Neural progenitor cell (in vitro differentiated cells): ENCODE results near the gene SLC39A2. TPM values are rescaled to one million over a fixed set of nuclear protein-coding genes. Genes with fewer than 3 reads are reported as not detected.

ENCODE experiments used
- DNase-seq: peaks from one replicate; pipeline ENCODE4 v3.0.0-alpha.2; 2016; ENCODE audit warnings: low spot score
- H2AFZ ChIP-seq: fragments of 200-600 bp; sonication (generic); replicated peaks from 2 replicates; pipeline ENCODE4 v1.6.1; 2016; ENCODE audit warnings: antibody characterized with exemption
- H3F3A ChIP-seq: fragments of 200-600 bp; sonication (generic); 2 replicates; pipeline ENCODE4 v1.6.1; 2016; ENCODE audit warnings: antibody characterized with exemption, low read depth
- H3K27ac ChIP-seq: fragments of 200-600 bp; sonication (generic); 2 replicates; pipeline ENCODE4 v1.5.1; 2016; ENCODE audit warnings: mild to moderate bottlenecking
- H3K27me3 ChIP-seq: fragments of 200-600 bp; sonication (generic); 2 replicates; pipeline ENCODE4 v1.6.1; 2016; ENCODE audit warnings: mild to moderate bottlenecking, moderate library complexity
- H3K36me3 ChIP-seq: fragments of 200-600 bp; sonication (generic); 2 replicates; pipeline ENCODE4 v1.5.1; 2016
- H3K4me1 ChIP-seq: fragments of 200-600 bp; sonication (generic); 2 replicates; pipeline ENCODE4 v1.6.1; 2016; ENCODE audit warnings: mixed run types
- H3K4me2 ChIP-seq: fragments of 200-600 bp; sonication (generic); 2 replicates; pipeline ENCODE4 v1.6.1; 2016
- H3K4me3 ChIP-seq: fragments of 200-600 bp; sonication (generic); 2 replicates; pipeline ENCODE4 v1.5.1; 2016
- H3K79me2 ChIP-seq: fragments of 200-600 bp; sonication (generic); 2 replicates; pipeline ENCODE4 v1.6.1; 2016; ENCODE audit warnings: low read depth
- H3K9ac ChIP-seq: fragments of 200-600 bp; sonication (generic); 2 replicates; pipeline ENCODE4 v1.6.1; 2016
- H3K9me3 ChIP-seq: fragments of 200-600 bp; sonication (generic); 2 replicates; pipeline ENCODE4 v1.5.1; 2016; ENCODE audit warnings: low read depth
- H4K20me1 ChIP-seq: fragments of 200-600 bp; sonication (generic); 2 replicates; pipeline ENCODE4 v1.6.1; 2016; ENCODE audit warnings: low read depth
- H3K27ac Mint-ChIP-seq: 3 replicates; pipeline ENCODE4 v1.8.0; 2021; ENCODE audit warnings: mixed read lengths
- H3K27me3 Mint-ChIP-seq: 2 replicates; pipeline ENCODE4 v1.8.0; 2022; ENCODE audit warnings: low read depth, mild to moderate bottlenecking, inconsistent platforms, moderate library complexity, mixed read lengths; ENCODE audit not compliant: insufficient read depth
- H3K36me3 Mint-ChIP-seq: 3 replicates; pipeline ENCODE4 v1.8.0; 2021; ENCODE audit warnings: mixed read lengths
- H3K4me1 Mint-ChIP-seq: 3 replicates; pipeline ENCODE4 v1.8.0; 2021; ENCODE audit warnings: mixed read lengths
- H3K4me3 Mint-ChIP-seq: 3 replicates; pipeline ENCODE4 v1.8.0; 2021; ENCODE audit warnings: mild to moderate bottlenecking, moderate library complexity, mixed read lengths
- H3K9me3 Mint-ChIP-seq: 3 replicates; pipeline ENCODE4 v1.8.0; 2020; ENCODE audit warnings: mixed read lengths
- EZH2 ChIP-seq: fragments of 200-600 bp; sonication (generic); IDR thresholded peaks from 2 replicates; pipeline ENCODE4 v1.6.1; 2017; ENCODE audit warnings: antibody characterized with exemption, mild to moderate bottlenecking, moderate library complexity
- EZH2phosphoT487 ChIP-seq: fragments of 200-600 bp; sonication (generic); IDR thresholded peaks from 2 replicates; pipeline ENCODE4 v1.6.1; 2017; ENCODE audit warnings: antibody characterized with exemption
- total RNA-seq: library from RNA; depleted of rRNA; stranded (reverse); fragments of >200 nt; gene quantifications from 2 replicates; pipeline ENCODE4 v1.2.3, GENCODE V29; 2015; ENCODE audit warnings: low replicate concordance
- TF ChIP-seq, protein P1 (sequence below): fragments of 200-600 bp; sonication (generic); IDR thresholded peaks from 2 replicates; pipeline ENCODE4 v1.5.1; 2017; ENCODE audit warnings: antibody characterized with exemption, mild to moderate bottlenecking

SLC39A2 gene
- total RNA-seq, 1 donor from 2014 or later, result not detected

DNA sequence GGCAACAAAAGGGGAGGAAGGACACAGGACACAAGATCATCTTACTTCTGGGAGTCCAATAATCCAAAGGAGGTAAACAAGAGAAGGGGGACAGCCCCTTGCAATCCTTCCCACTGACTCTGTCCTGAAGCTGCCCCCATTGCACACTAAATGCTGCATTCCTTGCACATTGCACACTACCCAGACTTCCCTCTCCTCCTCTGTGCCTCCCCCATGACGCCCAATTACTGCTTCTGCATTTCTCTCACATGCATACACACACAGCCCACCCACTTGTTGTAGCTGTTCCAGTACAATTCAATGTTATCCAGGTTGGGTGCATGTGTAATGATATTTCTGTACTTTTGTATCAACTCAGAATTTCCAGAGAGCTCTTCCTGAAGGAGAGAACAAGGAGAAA, 20.3 kb downstream of the SLC39A2 start:
- Histone ChIP-seq H3K4me3 (no peak overlapping the region), H3K79me2 (no peaks in the 10 kb centered on the region), H3K4me2 (no peak overlapping the region), H3K9me3 (no peaks in the 10 kb centered on the region), H3K9ac (no peak overlapping the region), H3K4me1 (no peaks in the 10 kb centered on the region), H3K27ac (no peak overlapping the region), H3F3A (no peaks in the 10 kb centered on the region), H3K27me3 (peaks cover 42% of the 10 kb centered on the region), H4K20me1 (no peaks in the 10 kb centered on the region), H3K36me3 (no peaks in the 10 kb centered on the region), H2AFZ (no peak overlapping the region)
- no peak for DNase-seq
- TF ChIP-seq EZH2 (no peak), EZH2phosphoT487 (no peak)
- TF ChIP-seq, protein P1, sequence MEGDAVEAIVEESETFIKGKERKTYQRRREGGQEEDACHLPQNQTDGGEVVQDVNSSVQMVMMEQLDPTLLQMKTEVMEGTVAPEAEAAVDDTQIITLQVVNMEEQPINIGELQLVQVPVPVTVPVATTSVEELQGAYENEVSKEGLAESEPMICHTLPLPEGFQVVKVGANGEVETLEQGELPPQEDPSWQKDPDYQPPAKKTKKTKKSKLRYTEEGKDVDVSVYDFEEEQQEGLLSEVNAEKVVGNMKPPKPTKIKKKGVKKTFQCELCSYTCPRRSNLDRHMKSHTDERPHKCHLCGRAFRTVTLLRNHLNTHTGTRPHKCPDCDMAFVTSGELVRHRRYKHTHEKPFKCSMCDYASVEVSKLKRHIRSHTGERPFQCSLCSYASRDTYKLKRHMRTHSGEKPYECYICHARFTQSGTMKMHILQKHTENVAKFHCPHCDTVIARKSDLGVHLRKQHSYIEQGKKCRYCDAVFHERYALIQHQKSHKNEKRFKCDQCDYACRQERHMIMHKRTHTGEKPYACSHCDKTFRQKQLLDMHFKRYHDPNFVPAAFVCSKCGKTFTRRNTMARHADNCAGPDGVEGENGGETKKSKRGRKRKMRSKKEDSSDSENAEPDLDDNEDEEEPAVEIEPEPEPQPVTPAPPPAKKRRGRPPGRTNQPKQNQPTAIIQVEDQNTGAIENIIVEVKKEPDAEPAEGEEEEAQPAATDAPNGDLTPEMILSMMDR, result no peak
- Mint-ChIP-seq H3K4me3 (no peak overlapping the region), H3K36me3 (peaks cover 7% of the 10 kb centered on the region), H3K4me1 (peaks cover 24% of the 10 kb centered on the region), H3K9me3 (peaks cover 2% of the 10 kb centered on the region), H3K27ac (no peak overlapping the region), H3K27me3 (peaks cover 15% of the 10 kb centered on the region)

DNA sequence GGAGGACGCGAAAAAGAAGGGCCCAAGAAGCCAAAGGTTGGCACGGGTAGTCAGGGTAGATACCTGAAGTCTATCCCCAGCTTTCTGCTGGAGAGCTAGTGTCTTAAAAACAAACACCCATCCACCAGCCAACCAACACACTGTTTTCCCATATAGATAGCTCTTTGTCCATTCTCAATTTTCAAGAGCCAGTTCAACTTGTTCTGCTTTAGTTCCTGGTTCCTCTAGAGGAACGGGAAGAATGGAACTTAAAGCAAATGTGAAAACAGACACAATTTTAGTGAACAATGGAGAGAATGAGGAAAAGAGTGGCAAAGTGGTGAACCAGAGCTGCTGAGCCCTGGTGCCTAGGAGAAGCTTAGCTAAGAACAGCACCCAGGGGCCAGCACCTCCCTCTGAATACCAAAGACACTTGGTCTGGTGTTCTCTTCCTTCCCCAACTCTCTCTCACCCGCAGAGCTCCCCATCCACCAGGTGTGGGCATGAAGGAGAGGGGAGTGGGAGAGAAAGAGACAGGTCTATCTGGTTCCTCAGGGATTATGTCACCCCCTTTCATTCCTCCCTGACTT, 22.0 kb downstream of the SLC39A2 start:
- Mint-ChIP-seq H3K36me3 (peaks cover 7% of the 10 kb centered on the region), H3K27me3 (peaks cover 13% of the 10 kb centered on the region), H3K4me3 (no peak overlapping the region), H3K27ac (no peak overlapping the region), H3K9me3 (peaks cover 2% of the 10 kb centered on the region), H3K4me1 (peaks cover 11% of the 10 kb centered on the region)
- H2AFZ ChIP-seq, result no peak overlapping the region
- no peaks in the 10 kb centered on the region for H3K9me3 ChIP-seq
- no peak overlapping the region for H3K27ac ChIP-seq
- H3K4me3 ChIP-seq, result no peak overlapping the region
- H4K20me1 ChIP-seq, result no peaks in the 10 kb centered on the region
- no peak for DNase-seq
- H3K9ac ChIP-seq, result no peak overlapping the region
- H3K27me3 ChIP-seq, result peaks cover 59% of the 10 kb centered on the region
- peaks cover 2% of the 10 kb centered on the region for H3K4me1 ChIP-seq
- no peaks in the 10 kb centered on the region for H3K36me3 ChIP-seq
- no peaks in the 10 kb centered on the region for H3K79me2 ChIP-seq
- TF ChIP-seq EZH2phosphoT487 (no peak), EZH2 (no peak)
- TF ChIP-seq, protein P1, result no peak
- H3K4me2 ChIP-seq, result no peak overlapping the region
- H3F3A ChIP-seq, result no peaks in the 10 kb centered on the region

DNA sequence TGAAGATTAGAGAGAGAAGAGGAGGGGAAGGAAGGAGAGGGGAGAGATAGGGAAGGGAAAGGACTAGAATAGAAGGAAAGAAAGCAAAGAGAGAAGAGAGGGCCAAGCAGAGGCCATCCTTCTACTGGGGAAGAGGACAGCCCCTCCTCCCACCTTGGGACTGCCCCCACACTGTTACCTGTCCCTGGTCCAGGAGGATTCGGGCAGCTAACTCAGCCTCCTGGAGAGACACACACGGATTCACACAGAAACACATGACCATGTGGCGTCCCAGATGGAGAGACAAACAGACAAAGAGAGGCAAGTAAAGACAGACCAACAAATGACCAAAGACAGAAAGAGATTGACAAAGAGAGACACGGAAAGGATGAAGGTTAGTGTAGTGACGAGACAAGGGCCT, 23.6 kb downstream of the SLC39A2 start:
- no peak overlapping the region for H3K9ac ChIP-seq
- no peaks in the 10 kb centered on the region for H3F3A ChIP-seq
- peaks cover 75% of the 10 kb centered on the region for H3K27me3 ChIP-seq
- peaks cover 10% of the 10 kb centered on the region for H3K4me1 ChIP-seq
- no peak overlapping the region for H3K4me2 ChIP-seq
- no peak overlapping the region for H3K4me3 ChIP-seq
- DNase-seq, result no peak
- H3K79me2 ChIP-seq, result no peaks in the 10 kb centered on the region
- peak overlapping the region; percentile 30 for H3K4me3 Mint-ChIP-seq
- H3K27ac ChIP-seq, result no peak overlapping the region
- no peaks in the 10 kb centered on the region for H3K9me3 ChIP-seq
- no peaks in the 10 kb centered on the region for H4K20me1 ChIP-seq
- peaks cover 19% of the 10 kb centered on the region for H3K27me3 Mint-ChIP-seq
- H3K27ac Mint-ChIP-seq, result no peak overlapping the region
- peaks cover 7% of the 10 kb centered on the region for H3K36me3 Mint-ChIP-seq
- H3K36me3 ChIP-seq, result no peaks in the 10 kb centered on the region
- H2AFZ ChIP-seq, result no peak overlapping the region
- H3K4me1 Mint-ChIP-seq, result peaks cover 15% of the 10 kb centered on the region
- TF ChIP-seq EZH2phosphoT487 (no peak), EZH2 (no peak)
- TF ChIP-seq, protein P1, result no peak
- H3K9me3 Mint-ChIP-seq, result peaks cover 2% of the 10 kb centered on the region
